ENCODE data around the gene ACTR3C. TPM values are rescaled to one million over a fixed set of nuclear protein-coding genes. Genes with fewer than 3 reads are reported as not detected.

Gene ACTR3C
- total RNA-seq, 1 experiment from 2014 or later = 2.2 TPM

- H3K79me2 ChIP-seq (ENCODE audit: insufficient read depth, low read length) = peaks cover 12% of the 10 kb centered on the region; the same call in 1 of the 2 replicates
- H2BK5ac ChIP-seq (ENCODE audit: insufficient read length, low read length) = no peak within 1 kb of the TSS
- H3K27me3 Mint-ChIP-seq (ENCODE audit: low read depth) = no peaks in the 10 kb centered on the region; the same call in none of the 2 replicates
- H4K20me1 ChIP-seq (ENCODE audit: control insufficient read depth, insufficient read depth, insufficient read length) = no peaks in the 10 kb centered on the region
- H2BK15ac ChIP-seq (ENCODE audit: low read depth, low read length) = no peak within 1 kb of the TSS
- peaks cover 37 to 48% of the 10 kb centered on the region in 2 experiments for H3K4me1 Mint-ChIP-seq
- TF ChIP-seq CTCF (conservative IDR thresholded peaks at IDR 0.05) = no peak
- H3K14ac ChIP-seq (ENCODE audit: insufficient read depth, low read length) = peak within 1 kb of the TSS; percentile 93
- H3T11ph ChIP-seq (ENCODE audit: low read length) = peak within 1 kb of the TSS; percentile 20
- H3K27me3 ChIP-seq (ENCODE audit: insufficient read depth, low read length) = no peaks in the 10 kb centered on the region
- H3K23me2 ChIP-seq (ENCODE audit: insufficient read length, low read depth, low read length, poor library complexity, severe bottlenecking) = peaks cover 16% of the 10 kb centered on the region
- peak within 1 kb of the TSS; percentile 50 for H2BK20ac ChIP-seq (ENCODE audit: low read depth, low read length, poor library complexity, severe bottlenecking)
- peak within 1 kb of the TSS; percentile 10 for H3K27ac ChIP-seq (ENCODE audit: insufficient read length, low read depth, low read length)
- H4K91ac ChIP-seq (ENCODE audit: insufficient read length, low read depth, low read length) = peak within 1 kb of the TSS; percentile 92
- no peak within 1 kb of the TSS for H4K8ac ChIP-seq (replicated peaks; ENCODE audit: insufficient read length, low read depth, low read length)
- H2AK5ac ChIP-seq (ENCODE audit: insufficient read length, low read length) = no peak within 1 kb of the TSS
- no peak within 1 kb of the TSS for H4K5ac ChIP-seq (ENCODE audit: insufficient read length, low read depth, low read length)
- peak within 1 kb of the TSS; percentile 82 for H3K9ac ChIP-seq (ENCODE audit: extremely low read depth, insufficient read length, low read length)
- H3K36me3 Mint-ChIP-seq (ENCODE audit: insufficient read depth in 1 of 3, low read depth in 3 of 3) = peaks cover 14 to 31% (median 27%) of the 10 kb centered on the region in 3 experiments; a peak in 6 of 7 replicates
- H3K4me2 ChIP-seq (ENCODE audit: insufficient read depth, insufficient read length, low read length) = peak within 1 kb of the TSS; percentile 68
- H3K79me1 ChIP-seq (ENCODE audit: insufficient read depth, low read depth, low read length, poor library complexity, severe bottlenecking) = peaks cover 7% of the 10 kb centered on the region
- H3K18ac ChIP-seq (ENCODE audit: insufficient read length, low read depth, low read length) = peak within 1 kb of the TSS; percentile 97
- H3K9me3 ChIP-seq (ENCODE audit: control insufficient read depth, low read depth, low read length) = no peaks in the 10 kb centered on the region
- H3K4ac ChIP-seq (ENCODE audit: low read depth, low read length) = peak within 1 kb of the TSS; percentile 29
- H3K4me1 ChIP-seq (ENCODE audit: insufficient read depth, low read length) = 0 out of 2 replicates have a peak, but pooled peaks cover 3% of the 10 kb centered on the region
- H3K56ac ChIP-seq (ENCODE audit: insufficient read length, low read depth, low read length) = no peak within 1 kb of the TSS
- H2BK120ac ChIP-seq (ENCODE audit: low read depth, low read length, poor library complexity, severe bottlenecking) = peak within 1 kb of the TSS; percentile 70
- peak within 1 kb of the TSS; percentile 98 to 100 (median 99) for H3K27ac Mint-ChIP-seq
- no CpG with 5 or more reads among the region's 85 CpGs for WGBS (ENCODE audit: extremely low coverage, insufficient read length, low lambda C conversion rate)
- H3K4me3 Mint-ChIP-seq = peak within 1 kb of the TSS; percentile 94 to 96
- no peak within 1 kb of the TSS for H2AFZ ChIP-seq (ENCODE audit: low read length)
- H3K23ac ChIP-seq (ENCODE audit: insufficient read length, low read depth, low read length) = no peak within 1 kb of the TSS
- no peaks in the 10 kb centered on the region for H3K9me3 Mint-ChIP-seq
- DNase-seq = peak; percentile 87
- peak within 1 kb of the TSS; percentile 88 for H2BK12ac ChIP-seq (ENCODE audit: insufficient read length, low read depth, low read length)
Observed at GRCh38 chr7:150368096-150368883, 44.9 kb upstream of the ACTR3C start, which contains the start of gene REPIN1. TSS of gene REPIN1 (plus strand) at chr7:150368822. CDS start at chr7:150369712, 890 bp downstream.

Data from H9 (cell line).